Superior temporal gyrus (tissue), 1 donor: ENCODE data around the gene SYNJ1.
"Not testable (repeated sequence)": the region's sequence is repeated elsewhere in the genome, so short reads cannot be mapped to it uniquely, and the experiment has no call there.

Source experiments
- DNase-seq: peaks from one replicate; pipeline ENCODE4 v3.0.0-alpha.2; 2016; ENCODE audit errors: extremely low spot score

Gene SYNJ1

DNA sequence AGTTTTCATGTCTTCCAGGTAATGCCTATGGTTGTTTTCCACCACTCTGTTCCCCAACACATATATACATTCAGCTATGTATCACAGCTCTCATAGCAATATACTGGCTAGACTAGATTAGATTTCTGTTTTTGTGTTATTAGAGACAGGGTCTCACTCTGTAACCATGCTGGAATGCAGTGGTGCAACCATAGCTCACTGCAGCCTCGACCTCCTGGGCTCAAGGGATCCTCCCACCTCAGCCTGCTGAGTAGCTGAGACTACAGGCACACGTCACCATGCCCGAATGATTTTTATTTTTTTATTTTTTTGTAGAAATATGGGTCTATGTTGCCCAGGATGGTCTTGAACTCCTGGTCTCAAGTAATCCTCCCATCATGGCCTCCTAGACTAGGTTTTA is 37.7 kb downstream of the SYNJ1 start:
- no peak for DNase-seq

DNA sequence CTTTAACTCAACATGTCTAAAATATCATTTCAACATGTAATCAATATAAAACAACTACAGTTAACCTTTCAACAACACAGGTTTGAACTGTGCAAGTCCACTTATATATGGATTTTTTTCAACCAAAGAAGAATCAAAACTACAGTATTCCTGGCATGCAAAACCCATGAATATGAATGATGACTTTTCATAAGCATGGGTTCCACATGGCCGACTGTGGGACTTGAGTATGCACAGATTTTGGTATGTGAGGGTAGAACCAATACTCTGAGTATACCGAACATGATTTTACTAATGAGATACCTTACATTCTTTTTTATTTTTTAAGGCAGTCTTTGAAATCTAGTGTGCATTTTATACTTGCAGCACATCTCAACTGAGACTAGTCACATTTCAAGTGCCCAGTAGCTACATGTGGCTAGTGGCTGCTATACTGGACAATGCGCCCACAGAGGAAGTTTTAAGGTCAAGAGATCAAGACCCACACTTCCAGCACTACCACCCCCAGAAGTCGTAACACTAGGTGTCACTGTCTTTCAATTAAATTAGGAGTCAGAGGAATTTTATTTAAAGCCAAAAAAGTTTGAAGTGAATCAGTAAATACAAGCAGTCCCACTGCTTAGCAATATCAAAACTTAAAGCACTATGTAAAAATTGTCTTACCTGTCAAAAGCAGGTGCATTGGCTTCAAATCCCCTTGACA is 40.0 kb downstream of the SYNJ1 start:
- DNase-seq, result no peak

DNA sequence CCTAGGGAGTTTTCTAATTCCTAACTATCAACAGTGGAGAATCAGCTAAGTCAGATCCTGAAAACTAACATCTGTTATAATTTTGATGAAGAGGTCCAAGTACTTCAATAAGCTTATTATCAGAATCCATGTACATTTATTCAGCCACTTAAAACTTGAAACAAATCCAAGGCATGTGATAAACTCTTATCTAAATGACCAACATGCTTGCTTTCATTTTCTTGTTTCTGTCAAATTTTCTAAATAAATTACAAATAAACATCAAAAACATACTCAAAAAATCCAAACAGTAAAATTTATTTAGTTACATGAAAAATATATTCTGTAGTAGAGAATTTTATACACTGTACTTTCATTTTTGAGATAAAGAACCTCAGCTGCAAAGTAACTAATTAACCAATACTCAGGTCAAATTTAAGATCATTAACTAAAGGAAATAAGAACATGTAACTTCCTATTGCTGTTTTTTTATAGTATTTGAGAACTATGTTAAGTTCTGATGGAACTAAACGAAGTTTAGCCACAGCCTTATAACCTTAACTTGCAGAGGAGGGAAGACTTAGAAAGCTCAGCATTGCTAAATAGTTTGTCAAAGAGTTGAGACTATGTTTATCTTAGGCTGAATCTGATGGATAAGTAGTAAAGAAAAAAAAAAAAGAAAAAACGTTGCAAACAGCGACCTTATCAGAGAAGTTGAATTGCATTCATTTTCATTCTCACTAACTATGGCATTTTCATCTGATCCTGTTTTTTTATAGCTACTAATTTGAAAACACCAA is 44.9 kb downstream of the SYNJ1 start:
- no peak for DNase-seq

DNA sequence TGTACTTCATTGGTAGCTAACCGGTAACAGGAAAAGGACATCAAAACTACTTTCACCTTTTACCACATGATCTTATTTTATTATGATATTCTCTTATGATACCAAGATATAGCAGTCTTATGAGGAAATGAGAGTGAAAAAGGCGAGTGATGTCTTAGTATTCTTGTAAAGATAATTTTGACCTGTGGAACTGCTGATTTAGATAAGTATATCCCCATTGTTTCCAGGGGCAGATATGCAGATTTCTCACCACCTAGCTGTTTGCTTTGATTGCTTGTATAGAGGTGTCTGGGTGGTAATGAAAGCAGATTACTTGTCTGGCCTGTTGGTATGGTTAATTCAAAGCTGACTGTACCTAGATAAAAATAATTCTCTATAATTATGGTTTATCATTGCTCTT is 53.1 kb downstream of the SYNJ1 start:
- no peak for DNase-seq

DNA sequence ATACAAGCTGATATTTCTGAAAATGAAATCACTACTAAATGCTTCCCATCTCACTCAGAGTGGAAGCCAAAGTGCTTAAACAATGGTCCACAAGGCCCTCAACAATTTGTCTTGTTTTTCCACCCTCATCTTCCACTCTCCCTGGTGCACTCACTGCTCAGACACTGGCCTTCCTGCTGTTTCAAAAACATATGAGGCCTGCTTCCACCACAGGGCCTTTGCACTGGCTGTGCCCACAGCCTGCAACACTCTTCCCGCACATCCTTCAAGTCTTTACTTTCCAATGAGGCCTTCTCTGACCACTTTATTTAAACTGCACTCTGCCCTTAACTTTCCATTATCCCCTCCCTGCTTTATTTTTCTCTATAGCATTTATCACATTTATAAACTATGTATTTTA is 53.8 kb downstream of the SYNJ1 start:
- DNase-seq, result no peak

DNA sequence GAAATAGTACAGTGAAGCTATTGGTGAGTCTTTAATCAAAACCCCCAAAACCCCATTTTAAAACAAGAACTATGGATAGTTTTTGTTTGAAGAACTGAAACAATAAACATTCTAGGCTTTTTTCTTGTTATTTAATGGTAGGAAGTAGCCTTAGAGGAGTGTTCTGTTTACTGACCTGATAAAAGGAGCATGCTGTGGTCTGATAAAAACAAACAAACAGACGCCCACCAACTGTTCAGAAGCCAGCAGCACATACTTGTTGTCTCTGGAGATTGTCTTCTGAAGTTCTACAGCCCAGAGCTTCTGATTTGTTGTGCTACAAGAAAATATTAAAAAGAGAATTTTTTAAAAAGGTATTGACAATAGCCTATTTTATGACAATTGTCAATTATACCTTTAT is 61.6 kb downstream of the SYNJ1 start:
- DNase-seq, result no peak

DNA sequence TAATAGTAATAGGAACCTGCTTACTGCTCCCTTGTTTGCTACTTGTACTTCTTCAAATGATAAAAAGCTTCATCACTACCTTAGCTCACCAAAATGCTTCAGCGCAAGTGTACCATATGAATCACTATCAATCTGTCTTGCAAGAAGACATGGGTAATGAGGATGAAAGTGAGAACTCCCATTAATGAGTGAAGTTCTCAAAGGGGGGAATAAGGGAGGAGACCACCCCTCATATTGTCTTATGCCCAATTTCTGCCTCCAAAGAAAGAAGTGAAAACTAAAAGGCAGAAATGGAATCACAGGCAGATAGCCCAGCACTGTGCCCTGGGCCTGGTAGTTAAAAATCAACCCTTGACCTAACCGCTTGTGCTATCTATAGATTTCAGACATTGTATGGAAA is 63.7 kb downstream of the SYNJ1 start:
- not testable (repeated sequence) for DNase-seq

DNA sequence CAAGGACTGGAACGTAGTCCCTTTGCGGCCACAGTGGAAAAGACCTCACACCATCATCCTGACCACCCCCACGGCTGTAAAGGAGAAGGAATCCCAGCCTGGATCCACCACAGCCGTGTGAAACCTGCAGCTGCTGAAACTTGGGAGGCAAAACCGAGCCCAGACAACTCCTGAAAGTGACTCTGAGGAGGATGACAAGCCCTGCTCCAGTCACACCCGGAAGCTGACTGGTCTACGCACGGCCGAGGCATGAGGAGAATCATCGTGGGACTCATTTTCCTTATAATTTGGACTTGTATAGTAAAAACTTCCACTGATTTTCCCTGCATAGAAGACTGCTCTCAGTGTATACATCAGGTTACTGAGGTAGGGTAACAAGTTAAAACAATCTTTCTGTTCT is 65.8 kb downstream of the SYNJ1 start:
- DNase-seq, result not testable (repeated sequence)

DNA sequence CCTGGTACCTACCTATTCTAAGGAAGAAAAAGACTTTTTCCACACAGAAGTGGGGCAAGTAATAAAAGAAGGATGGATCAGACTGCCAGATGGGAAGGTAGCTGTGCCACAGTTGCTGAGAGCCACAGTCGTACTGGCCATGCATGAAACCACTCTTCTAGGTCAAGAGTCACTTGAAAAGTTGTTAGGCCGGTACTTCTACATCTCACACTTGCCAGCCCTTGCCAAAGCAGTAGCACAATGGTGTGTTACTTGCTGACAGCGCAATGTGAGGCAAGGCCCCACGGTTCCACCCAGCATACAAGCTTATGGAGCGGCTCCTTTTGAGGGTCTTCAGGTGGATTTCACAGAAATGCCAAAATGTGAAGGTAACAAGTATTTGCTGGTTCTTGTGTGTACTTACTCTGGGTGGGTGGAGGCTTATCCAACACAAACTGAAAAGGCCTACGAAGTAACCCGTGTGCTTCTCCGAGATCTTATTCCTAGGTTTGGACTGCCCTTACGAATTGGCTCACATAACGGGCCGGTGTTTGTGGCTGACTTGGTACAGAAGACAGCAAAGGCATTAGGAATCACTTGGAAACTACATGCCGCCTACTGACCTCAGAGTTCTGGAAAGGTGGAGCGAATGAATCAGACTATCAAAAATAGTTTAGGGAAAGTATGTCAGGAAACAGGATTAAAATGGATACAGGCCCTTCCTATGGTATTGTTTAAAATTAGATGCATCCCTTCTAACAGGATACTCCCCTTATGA is 66.6 kb downstream of the SYNJ1 start:
- not testable (repeated sequence) for DNase-seq

DNA sequence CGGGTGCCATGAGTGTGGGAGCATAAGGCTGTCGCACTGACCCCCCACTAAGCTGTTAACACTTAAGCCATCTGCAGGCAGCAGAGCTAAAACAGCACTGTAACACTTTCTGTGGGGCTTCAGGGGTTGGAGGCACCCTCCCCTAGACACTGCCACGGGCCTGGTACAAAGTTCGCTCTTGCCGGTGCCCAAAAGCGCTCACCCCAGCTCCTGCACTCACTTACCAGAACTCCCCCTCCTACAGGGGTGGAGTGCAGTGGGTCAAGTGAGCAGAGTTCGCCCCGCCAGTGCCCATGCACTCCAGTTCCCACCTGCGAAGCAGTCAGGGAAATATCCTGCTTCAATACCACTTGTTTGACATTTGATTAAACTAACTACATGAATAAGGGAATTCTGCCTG is 69.3 kb downstream of the SYNJ1 start:
- DNase-seq, result no peak

DNA sequence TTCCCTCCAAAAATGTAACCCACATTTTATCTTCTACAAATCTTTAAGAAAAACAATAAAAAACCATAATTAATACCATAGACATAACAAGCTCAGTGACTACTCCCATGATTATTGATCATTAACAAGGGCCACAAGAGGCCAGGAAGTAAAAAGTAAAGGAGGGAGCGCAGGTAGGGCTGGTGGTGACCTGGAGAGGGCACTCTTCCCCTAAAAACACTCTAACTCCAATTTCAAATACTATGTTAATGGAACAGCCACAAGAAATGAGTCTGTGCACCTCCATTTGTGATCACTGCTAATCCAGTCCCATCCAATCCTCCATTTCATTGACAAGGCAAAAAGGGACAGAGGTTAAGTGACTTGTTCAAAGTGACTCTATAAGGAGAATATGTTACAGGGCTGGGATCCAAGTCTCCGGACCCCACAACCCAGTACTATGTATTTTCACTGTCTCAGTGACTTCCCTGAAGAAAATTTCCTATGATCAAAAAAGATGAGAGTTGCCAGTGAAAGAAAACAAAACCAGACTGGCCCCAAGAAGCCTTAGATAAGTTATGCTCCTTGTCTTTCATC is 74.4 kb downstream of the SYNJ1 start:
- DNase-seq, result no peak

DNA sequence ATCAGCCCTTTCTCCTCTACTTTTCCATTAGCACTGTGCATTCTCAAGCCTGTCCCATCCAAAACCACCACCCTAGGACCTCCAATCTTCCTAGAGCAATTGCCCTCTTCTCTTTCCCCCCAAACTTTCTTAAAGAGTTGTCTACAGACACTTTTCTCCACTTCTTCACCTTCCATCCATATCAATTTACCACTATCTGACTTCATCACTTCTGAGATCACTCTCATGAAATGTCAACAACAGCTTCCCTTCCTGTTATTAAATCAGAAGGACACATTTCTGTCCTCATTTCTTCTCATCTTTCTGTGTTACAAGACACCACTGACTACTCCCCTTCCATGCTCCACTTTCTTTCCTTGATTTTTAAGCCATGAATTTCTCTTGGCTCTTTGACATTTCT is 79.6 kb downstream of the SYNJ1 start:
- DNase-seq, result no peak

DNA sequence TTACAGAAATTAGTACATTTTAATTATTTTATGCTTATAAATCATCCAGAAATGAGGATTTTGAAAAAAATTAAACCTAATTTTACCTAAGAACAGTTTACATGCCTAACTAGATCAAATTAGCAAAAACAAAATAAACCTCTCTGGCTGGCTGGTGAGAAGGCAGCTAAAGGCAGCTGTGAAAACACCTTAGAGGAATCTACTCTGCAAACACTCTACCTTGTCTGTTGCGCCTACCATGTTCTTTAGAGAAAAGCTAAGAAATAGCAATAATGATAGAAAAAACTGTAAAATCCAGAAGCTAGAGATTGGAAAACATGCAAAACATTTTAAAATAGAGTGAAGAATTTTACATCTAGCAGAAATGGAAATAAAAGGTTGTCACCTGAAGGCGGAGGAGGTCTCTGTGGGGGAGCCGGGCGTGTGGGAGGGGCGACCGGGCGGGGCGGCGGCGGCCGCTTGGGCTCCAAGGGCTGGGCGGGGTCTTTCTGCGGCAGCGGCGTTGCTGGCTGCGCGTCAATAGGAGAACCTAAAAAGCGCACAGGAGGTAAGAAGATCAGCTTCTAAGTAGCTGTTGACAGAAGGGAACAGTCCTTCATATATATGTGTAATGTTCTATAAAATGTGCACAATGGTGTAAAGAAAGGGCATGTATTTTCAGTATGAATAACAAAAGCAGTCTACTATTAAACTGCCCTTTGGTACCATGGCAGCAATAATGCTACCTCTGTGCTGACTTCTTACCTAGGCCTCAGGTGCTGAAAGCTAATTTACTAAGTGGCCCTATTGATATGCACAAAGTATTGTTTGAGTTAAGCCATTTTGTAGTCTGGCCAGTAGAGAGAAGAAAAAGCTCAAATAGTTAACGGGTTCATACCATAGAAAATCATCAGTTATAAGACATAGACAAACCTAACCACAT is 82.3 kb downstream of the SYNJ1 start:
- DNase-seq, result no peak

DNA sequence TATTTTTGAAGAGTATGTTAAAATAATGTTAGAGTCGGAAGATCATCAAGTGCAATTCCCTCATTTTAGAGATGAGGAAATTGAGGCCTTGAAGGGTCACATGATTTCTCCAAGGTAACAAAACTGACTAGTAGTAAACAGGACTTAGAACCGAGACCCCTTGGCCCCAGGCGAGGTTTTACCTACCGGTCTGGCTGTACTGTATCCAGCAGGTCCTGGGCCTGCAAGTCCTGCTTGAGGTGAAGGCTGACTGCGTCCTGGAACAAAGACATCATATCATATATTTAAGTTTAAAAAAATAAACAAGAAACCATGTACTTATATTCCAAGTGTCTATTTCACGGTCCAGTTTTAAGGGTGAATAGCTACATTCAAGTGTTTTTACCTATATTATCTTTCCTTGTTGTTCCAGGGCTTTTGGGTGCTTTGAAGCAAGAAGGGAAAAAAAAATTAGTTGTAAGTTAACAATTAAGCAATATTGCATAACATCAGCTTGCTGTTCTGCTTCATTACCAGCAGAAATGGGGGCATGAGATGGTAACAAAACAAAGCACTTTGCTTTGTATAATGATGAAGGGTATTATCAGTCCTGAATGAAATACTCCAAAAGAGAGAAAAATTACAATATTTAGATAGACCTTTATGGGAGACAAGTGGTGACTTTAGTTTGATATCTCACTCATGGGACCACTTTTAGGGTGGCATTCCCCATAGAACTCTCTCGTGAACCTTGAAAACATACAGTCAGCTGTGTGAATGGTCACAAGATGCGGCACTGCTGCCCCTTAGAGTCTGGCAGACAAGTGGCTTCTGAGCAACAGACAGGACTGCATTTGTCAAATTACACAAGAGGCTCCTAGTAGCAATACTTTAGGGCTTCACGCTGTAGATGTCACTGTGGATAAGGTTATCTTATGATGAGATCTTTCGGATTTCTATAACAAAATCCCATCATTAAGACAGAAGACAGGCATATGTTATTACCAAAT is 85.8 kb downstream of the SYNJ1 start:
- DNase-seq, result peak; percentile 58

DNA sequence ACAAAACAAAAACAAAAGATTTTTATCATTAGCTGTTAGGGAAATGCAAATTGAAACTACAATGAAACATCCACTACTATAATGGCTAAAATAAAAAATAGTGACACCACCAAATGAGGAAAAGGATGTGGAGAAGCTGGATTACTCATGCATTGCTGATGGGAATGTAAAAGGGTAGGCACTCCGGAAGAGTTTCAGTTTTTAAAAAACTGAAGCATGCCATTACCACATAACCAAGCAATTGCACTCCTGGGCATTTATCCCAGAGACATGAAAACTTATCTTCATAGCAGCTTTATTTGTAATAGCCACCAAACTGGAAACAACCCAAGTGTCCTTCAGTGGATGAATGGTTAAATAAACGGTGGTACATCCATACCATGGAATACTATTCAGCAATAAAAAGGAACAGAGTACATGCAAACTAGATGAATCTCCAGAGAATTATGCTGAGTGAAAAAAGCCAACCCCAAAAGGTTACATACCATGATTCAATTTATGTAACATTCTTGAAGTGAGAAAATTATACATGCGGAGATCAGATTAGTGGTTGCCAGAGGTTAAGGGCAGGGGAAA is 101.1 kb downstream of the SYNJ1 start:
- DNase-seq, result no peak

DNA sequence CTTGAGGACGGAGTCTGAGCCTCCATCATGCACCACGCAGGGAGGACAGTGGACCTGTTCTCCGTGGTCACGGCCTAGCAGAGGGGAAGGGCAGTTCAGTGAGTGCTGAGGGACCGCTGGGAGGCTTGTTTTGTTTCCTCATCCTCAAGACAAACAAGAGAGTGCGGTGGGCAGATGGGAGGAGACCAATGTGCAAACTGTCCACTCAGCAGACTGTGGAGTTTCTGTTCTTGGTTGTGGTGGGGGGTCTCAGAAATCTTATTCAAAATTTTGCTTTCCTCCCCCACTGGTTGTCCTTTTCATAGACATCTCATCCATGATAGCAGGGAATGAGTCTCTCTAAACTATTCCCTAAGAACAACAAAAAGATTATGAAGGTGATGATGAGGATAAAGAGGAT is 109.6 kb downstream of the SYNJ1 start:
- not testable (repeated sequence) for DNase-seq

DNA sequence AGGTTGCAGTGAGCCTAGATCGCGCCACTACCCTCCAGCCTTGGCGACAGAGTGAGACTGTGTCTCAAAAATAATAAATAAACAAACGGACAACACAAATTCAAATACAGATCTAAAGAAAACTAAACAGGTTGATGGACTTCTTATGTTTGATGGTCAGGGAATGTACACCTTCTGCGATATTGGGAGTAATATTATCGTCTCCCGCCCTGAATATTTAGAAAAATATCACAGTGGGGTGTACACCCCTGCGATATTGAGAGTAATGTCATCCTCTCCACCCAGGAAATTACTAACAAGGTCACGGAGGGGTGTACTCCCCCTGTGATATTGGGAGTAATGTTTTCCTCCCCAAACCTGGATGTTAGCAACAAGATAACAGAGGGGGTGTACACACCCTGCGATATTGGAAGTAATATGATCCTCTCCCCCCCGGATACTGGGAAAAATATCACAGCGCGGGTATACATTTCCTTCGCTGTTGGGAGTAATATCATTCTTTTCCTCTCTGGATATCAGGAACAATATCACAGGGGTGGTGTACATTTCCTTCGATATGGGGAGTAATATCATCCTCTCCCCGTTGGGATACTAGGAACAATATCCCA is 114.3 kb downstream of the SYNJ1 start:
- DNase-seq, result no peak

DNA sequence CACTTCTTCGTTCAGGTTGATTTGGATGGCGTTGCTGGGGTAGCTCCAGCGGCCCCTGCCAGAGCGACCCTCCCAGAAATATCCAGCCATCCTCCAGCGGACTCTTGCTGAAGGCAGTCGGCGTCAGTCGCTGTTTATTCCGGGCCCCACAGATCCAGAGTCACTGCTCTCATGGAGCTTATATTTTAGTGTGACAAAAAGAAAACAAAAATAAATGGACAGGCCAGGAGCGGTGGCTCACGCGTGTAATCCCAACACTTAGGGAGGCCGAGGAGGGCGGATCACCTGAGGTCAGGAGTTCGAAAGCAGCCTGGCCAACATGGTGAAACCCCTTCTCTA is 114.8 kb downstream of the SYNJ1 start:
- DNase-seq, result no peak
